DOHH2 (cell line): ENCODE data around the gene CDHR2.

Experiments used
- H3F3A ChIP-seq: fragments of 200-600 bp; sonication (generic), shearing (Covaris generic); 2 replicates; pipeline ENCODE4 v1.6.0; 2016; ENCODE audit warnings: antibody characterized with exemption, mild to moderate bottlenecking; ENCODE audit not compliant: control insufficient read depth, insufficient read depth
- H3K27ac ChIP-seq: fragments of 200-600 bp; sonication (generic); 2 replicates; pipeline ENCODE4 v1.5.1; 2014; ENCODE audit warnings: low read depth, mild to moderate bottlenecking, low read length, moderate library complexity
- H3K27me3 ChIP-seq: fragments of 200-600 bp; sonication (generic); 2 replicates; pipeline ENCODE4 v1.6.1; 2014; ENCODE audit warnings: mild to moderate bottlenecking, low read length, mixed read lengths; ENCODE audit not compliant: control insufficient read depth
- H3K36me3 ChIP-seq: fragments of 200-600 bp; sonication (generic); 2 replicates; pipeline ENCODE4 v1.6.1; 2014; ENCODE audit warnings: mild to moderate bottlenecking, low read length, moderate library complexity, mixed read lengths; ENCODE audit not compliant: control insufficient read depth
- H3K4me1 ChIP-seq: fragments of 200-600 bp; sonication (generic); 2 replicates; pipeline ENCODE4 v1.6.1; 2014; ENCODE audit warnings: mild to moderate bottlenecking, low read length, mixed read lengths; ENCODE audit not compliant: control insufficient read depth
- H3K4me2 ChIP-seq: fragments of 200-600 bp; sonication (generic); 2 replicates; pipeline ENCODE4 v1.6.0; 2014; ENCODE audit warnings: mild to moderate bottlenecking, low read length, moderate library complexity
- H3K4me3 ChIP-seq: fragments of 200-600 bp; sonication (generic); 2 replicates; pipeline ENCODE4 v1.5.1; 2014; ENCODE audit warnings: mild to moderate bottlenecking, low read length, mixed read lengths
- H3K79me2 ChIP-seq: fragments of 200-600 bp; sonication (generic); 2 replicates; pipeline ENCODE4 v1.6.1; 2014; ENCODE audit warnings: mild to moderate bottlenecking, low read length, mixed read lengths; ENCODE audit not compliant: control insufficient read depth
- H3K9me2 ChIP-seq: fragments of 200-600 bp; sonication (generic); replicated peaks from 2 replicates; pipeline ENCODE4 v1.6.1; 2014; ENCODE audit warnings: mild to moderate bottlenecking, low read length, mixed read lengths; ENCODE audit not compliant: control insufficient read depth
- H3K9me3 ChIP-seq: fragments of 200-600 bp; sonication (generic); 2 replicates; pipeline ENCODE4 v1.6.1; 2014; ENCODE audit warnings: antibody characterized with exemption, low read length, mixed read lengths; ENCODE audit not compliant: control insufficient read depth, insufficient read depth
- H4K20me1 ChIP-seq: fragments of 200-600 bp; sonication (generic); 2 replicates; pipeline ENCODE4 v1.6.0; 2014; ENCODE audit warnings: low read depth, mild to moderate bottlenecking, antibody characterized with exemption, low read length, moderate library complexity; ENCODE audit not compliant: control insufficient read depth, insufficient read depth
- EZH2phosphoT487 ChIP-seq: fragments of 200-600 bp; sonication (generic); IDR thresholded peaks from 2 replicates; pipeline ENCODE4 v1.6.1; 2017; ENCODE audit warnings: borderline replicate concordance, mild to moderate bottlenecking, antibody characterized with exemption, low read length, moderate library complexity, mixed read lengths
- TF ChIP-seq, protein P1 (sequence below): fragments of 200-600 bp; sonication (generic); IDR thresholded peaks from one replicate; pipeline ENCODE4 v1.5.1; 2014; ENCODE audit warnings: antibody characterized with exemption, mild to moderate bottlenecking, low read depth, low read length; ENCODE audit not compliant: poor library complexity, severe bottlenecking

CDHR2 gene

DNA sequence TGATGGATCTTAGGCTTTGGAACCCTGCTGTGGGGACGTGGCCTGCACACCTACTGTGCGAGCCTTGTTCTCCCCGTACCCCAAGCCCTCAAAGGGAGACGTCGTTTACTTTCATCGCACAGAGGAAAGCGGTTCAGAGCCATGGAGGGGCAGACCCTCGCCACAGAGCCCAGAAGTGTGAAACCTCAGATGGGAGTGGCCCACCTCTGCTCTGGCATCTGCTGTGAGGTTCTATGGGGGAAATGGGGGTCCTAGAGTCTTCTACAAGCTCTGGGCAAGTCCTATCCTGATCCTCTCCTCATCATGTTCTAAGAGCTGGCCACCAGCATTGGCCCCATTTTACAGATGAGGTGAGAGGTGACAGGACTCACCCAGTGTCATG is 8.2 kb upstream of the CDHR2 start:
- H4K20me1 ChIP-seq, result no peaks in the 10 kb centered on the region
- H3K79me2 ChIP-seq, result peaks cover 18% of the 10 kb centered on the region
- no peaks in the 10 kb centered on the region for H3K9me3 ChIP-seq
- peak overlapping the region; percentile 81 for H3K4me2 ChIP-seq
- H3K36me3 ChIP-seq, result peaks cover 4% of the 10 kb centered on the region
- peaks cover 49% of the 10 kb centered on the region for H3K4me1 ChIP-seq
- H3K9me2 ChIP-seq, result no peaks in the 10 kb centered on the region
- H3K4me3 ChIP-seq, result peak overlapping the region; percentile 84
- H3K27ac ChIP-seq, result peak overlapping the region; percentile 65; the same call in 1 of the 2 replicates
- H3K27me3 ChIP-seq, result no peaks in the 10 kb centered on the region
- TF ChIP-seq EZH2phosphoT487, result no peak
- TF ChIP-seq, protein P1, sequence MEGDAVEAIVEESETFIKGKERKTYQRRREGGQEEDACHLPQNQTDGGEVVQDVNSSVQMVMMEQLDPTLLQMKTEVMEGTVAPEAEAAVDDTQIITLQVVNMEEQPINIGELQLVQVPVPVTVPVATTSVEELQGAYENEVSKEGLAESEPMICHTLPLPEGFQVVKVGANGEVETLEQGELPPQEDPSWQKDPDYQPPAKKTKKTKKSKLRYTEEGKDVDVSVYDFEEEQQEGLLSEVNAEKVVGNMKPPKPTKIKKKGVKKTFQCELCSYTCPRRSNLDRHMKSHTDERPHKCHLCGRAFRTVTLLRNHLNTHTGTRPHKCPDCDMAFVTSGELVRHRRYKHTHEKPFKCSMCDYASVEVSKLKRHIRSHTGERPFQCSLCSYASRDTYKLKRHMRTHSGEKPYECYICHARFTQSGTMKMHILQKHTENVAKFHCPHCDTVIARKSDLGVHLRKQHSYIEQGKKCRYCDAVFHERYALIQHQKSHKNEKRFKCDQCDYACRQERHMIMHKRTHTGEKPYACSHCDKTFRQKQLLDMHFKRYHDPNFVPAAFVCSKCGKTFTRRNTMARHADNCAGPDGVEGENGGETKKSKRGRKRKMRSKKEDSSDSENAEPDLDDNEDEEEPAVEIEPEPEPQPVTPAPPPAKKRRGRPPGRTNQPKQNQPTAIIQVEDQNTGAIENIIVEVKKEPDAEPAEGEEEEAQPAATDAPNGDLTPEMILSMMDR, result no peak
- H3F3A ChIP-seq, result peaks cover 9% of the 10 kb centered on the region; the same call in 1 of the 2 replicates

DNA sequence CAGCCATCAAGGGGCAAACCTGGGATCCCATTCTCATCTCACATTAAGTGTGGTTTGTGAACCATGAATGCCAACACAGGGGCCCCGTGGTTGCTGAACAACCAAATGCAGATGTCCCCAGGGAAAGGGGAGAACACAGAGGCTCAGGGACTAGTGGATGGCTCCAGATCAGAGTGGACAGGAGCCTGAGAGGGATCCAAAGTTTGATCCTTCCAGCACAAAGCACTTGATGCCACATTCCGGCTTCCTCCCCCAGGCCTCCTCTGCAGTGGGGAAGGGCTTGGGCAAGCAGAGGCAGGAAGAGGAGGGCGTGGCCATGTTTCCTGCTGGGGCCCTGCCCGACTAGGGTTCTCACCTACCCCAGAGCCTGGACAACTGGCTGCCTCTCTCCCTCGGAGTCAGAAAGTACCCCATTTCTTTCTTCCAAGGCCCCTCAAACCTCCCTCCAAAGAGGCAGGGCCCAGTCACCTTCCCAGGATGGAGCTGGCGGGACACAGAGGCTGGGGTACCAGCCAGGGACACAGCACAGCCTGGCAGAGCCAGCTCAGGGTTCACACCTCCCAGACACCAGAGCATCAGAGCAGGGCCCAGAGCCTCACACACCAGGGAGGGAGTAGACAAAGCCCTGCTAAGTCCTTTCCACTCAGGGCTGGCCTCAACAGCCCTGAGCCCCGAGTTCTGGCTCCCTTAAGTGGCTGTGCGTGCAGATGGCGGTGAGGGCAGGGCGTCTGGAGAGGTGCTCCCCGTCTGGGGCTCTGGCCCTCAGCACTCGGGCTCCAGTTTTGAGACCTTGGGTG is 7.6 kb upstream of the CDHR2 start:
- Histone ChIP-seq H3K4me2 (peak overlapping the region; percentile 81), H3K79me2 (peaks cover 13% of the 10 kb centered on the region), H3K27me3 (no peaks in the 10 kb centered on the region), H3F3A (peaks cover 13% of the 10 kb centered on the region; the same call in 1 of the 2 replicates), H3K27ac (peak overlapping the region; percentile 65), H3K4me1 (peaks cover 49% of the 10 kb centered on the region), H3K4me3 (peak overlapping the region; percentile 84), H3K36me3 (no peaks in the 10 kb centered on the region; the same call in 1 of the 2 replicates), H4K20me1 (no peaks in the 10 kb centered on the region), H3K9me2 (no peaks in the 10 kb centered on the region), H3K9me3 (no peaks in the 10 kb centered on the region)
- no peak for TF ChIP-seq EZH2phosphoT487
- TF ChIP-seq, protein P1, result no peak

DNA sequence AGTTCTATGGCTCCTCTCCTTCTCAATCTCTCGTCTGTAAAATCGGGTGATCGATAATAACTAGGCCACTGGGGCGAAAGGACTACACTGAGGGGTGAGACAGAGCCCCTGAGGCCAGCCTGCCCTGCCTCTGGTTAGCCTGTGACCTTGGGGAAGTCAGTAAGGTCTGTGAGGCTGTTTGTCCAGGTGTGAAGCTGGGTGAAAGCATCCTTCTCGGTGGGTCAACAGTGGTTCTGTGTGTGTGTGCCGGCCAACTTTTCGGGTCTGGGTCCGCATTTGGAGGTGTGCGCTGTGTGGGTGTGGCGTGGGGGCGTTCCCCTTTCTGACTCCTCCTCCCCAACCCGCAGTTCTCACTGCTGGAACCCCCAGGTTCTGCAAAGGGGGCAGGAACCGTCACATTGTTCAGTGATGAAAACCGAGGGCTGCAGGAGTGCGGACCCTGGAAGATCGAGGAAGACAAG is 7.0 kb upstream of the CDHR2 start:
- Histone ChIP-seq H3K4me2 (peak overlapping the region; percentile 81), H3K27me3 (no peaks in the 10 kb centered on the region), H3F3A (peaks cover 13% of the 10 kb centered on the region), H3K9me2 (no peaks in the 10 kb centered on the region), H3K9me3 (no peaks in the 10 kb centered on the region), H3K79me2 (peaks cover 13% of the 10 kb centered on the region), H3K27ac (peak overlapping the region; percentile 65), H3K36me3 (no peaks in the 10 kb centered on the region; the same call in 1 of the 2 replicates), H3K4me3 (peak overlapping the region; percentile 84), H4K20me1 (no peaks in the 10 kb centered on the region), H3K4me1 (peaks cover 54% of the 10 kb centered on the region)
- TF ChIP-seq, protein P1, result no peak
- no peak for TF ChIP-seq EZH2phosphoT487
